Epithelial cell of proximal tubule (primary cell): ENCODE data around the gene CDH24. TPM values are rescaled to one million over a fixed set of nuclear protein-coding genes. Genes with fewer than 3 reads are reported as not detected.
A peak's percentile ranks its signal among the peaks of the same experiment; 100 is the strongest.
"Not testable (repeated sequence)": the region's sequence is repeated elsewhere in the genome, so short reads cannot be mapped to it uniquely, and the experiment has no call there.

Experiments
- DNase-seq: peaks from one replicate; pipeline ENCODE4 v3.0.0-alpha.2; 2011; ENCODE audit warnings: low read depth
- H3K4me3 ChIP-seq: 2 replicates; pipeline ENCODE4 v1.5.1; 2011; ENCODE audit warnings: low read depth, mild to moderate bottlenecking, low read length
- CTCF ChIP-seq: conservative IDR thresholded peaks from 2 replicates; pipeline ENCODE4 v1.5.1; 2012; ENCODE audit warnings: low read depth, mild to moderate bottlenecking, low read length
- total RNA-seq: library from RNA; depleted of rRNA; stranded (reverse); fragments of >200 nt; gene quantifications from 2 replicates; pipeline ENCODE4 v1.2.3, GENCODE V29; 2015

Gene CDH24
- total RNA-seq, 1 donor from 2014 or later = 17.7 TPM

- TF ChIP-seq CTCF = no peak
- no peak for DNase-seq
These were observed 51.2 kb downstream of the CDH24 start for GRCh38 chr14:23006188-23006534.

GRCh38 chr14:23005451-23006187 is 51.7 kb downstream of the CDH24 start:
- no peak for DNase-seq
- H3K4me3 ChIP-seq = peak overlapping the region; percentile 84
- TF ChIP-seq CTCF = no peak

More at GRCh38 chr14:23006188-23006534, 51.2 kb downstream of the CDH24 start:
- peak overlapping the region; percentile 84 for H3K4me3 ChIP-seq

- not testable (repeated sequence) for DNase-seq, H3K4me3 ChIP-seq
These were observed 53.0 kb downstream of the CDH24 start for GRCh38 chr14:23004274-23004673.

GRCh38 chr14:23002592-23002991 is 54.7 kb downstream of the CDH24 start:
- H3K4me3 ChIP-seq = no peak overlapping the region
- DNase-seq = no peak
- TF ChIP-seq CTCF = no peak

GRCh38 chr14:23000860-23001259 is 56.5 kb downstream of the CDH24 start:
- no peak overlapping the region for H3K4me3 ChIP-seq
- TF ChIP-seq CTCF = no peak
- no peak for DNase-seq

GRCh38 chr14:22998329-22999012 is 58.8 kb downstream of the CDH24 start:
- TF ChIP-seq CTCF = no peak
- DNase-seq = no peak
- H3K4me3 ChIP-seq = no peak overlapping the region

- DNase-seq = no peak
- TF ChIP-seq CTCF = no peak
These were observed 59.5 kb downstream of the CDH24 start for GRCh38 chr14:22997676-22998323.

More at GRCh38 chr14:22997676-22998323, 59.5 kb downstream of the CDH24 start:
- no peak overlapping the region for H3K4me3 ChIP-seq
